ENCODE results near the gene RAB36.

RAB36 gene

GRCh38 chr22:23158516-23159290 is 13.4 kb downstream of the RAB36 start:
- peaks cover 10% of the 10 kb centered on the region for H3K36me3 Mint-ChIP-seq (ENCODE audit: low read depth)
- no peaks in the 10 kb centered on the region for H3K9me3 Mint-ChIP-seq
- no peak for TF ChIP-seq CTCF (IDR thresholded peaks at IDR 0.05; ENCODE audit: unreplicated experiment in 3 of 3)
- peaks cover 3% of the 10 kb centered on the region for H3K27me3 Mint-ChIP-seq (ENCODE audit: low read depth)
- H3K27ac Mint-ChIP-seq = no peak overlapping the region
- no peaks in the 10 kb centered on the region for H3K4me1 Mint-ChIP-seq
- H3K4me3 Mint-ChIP-seq = no peak overlapping the region

DNA sequence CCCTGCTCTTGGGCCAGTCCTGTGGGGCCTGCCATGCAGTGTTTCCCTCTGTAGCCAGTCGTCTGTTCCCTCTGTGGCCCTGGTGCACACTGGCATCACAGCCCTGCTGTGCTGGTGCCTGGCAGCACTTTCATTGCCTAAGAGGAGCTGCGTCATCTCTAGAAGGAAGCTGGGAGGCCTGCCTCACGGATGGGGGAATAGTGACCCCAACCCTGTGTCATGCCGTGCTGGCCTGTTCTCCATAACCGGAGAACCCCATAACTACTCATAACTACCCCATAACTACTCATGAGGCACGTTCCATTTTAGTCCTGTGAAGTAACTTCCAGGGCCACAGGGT is 14.0 kb downstream of the RAB36 start:
- Mint-ChIP-seq H3K4me3 (no peak overlapping the region), H3K27me3 (ENCODE audit: low read depth) (no peaks in the 10 kb centered on the region), H3K36me3 (ENCODE audit: low read depth) (peaks cover 8% of the 10 kb centered on the region), H3K9me3 (no peaks in the 10 kb centered on the region), H3K4me1 (no peaks in the 10 kb centered on the region), H3K27ac (no peak overlapping the region)
- no peak for TF ChIP-seq CTCF (IDR thresholded peaks at IDR 0.05; ENCODE audit: unreplicated experiment in 3 of 3)

GRCh38 chr22:23161029-23161428 is 15.8 kb downstream of the RAB36 start:
- Mint-ChIP-seq H3K36me3 (ENCODE audit: low read depth) (no peaks in the 10 kb centered on the region), H3K4me3 (no peak overlapping the region), H3K27me3 (ENCODE audit: low read depth) (no peaks in the 10 kb centered on the region), H3K27ac (no peak overlapping the region), H3K9me3 (no peaks in the 10 kb centered on the region), H3K4me1 (no peaks in the 10 kb centered on the region)
- TF ChIP-seq CTCF (IDR thresholded peaks at IDR 0.05; ENCODE audit: unreplicated experiment in 3 of 3) = no peak

GRCh38 chr22:23161574-23161973 is 16.3 kb downstream of the RAB36 start:
- H3K27me3 Mint-ChIP-seq (ENCODE audit: low read depth) = peaks cover 3% of the 10 kb centered on the region
- H3K4me3 Mint-ChIP-seq = no peak overlapping the region
- no peaks in the 10 kb centered on the region for H3K9me3 Mint-ChIP-seq
- H3K4me1 Mint-ChIP-seq = no peaks in the 10 kb centered on the region
- H3K36me3 Mint-ChIP-seq (ENCODE audit: low read depth) = no peaks in the 10 kb centered on the region
- TF ChIP-seq CTCF (IDR thresholded peaks at IDR 0.05; ENCODE audit: unreplicated experiment in 3 of 3) = no peak
- no peak overlapping the region for H3K27ac Mint-ChIP-seq

DNA sequence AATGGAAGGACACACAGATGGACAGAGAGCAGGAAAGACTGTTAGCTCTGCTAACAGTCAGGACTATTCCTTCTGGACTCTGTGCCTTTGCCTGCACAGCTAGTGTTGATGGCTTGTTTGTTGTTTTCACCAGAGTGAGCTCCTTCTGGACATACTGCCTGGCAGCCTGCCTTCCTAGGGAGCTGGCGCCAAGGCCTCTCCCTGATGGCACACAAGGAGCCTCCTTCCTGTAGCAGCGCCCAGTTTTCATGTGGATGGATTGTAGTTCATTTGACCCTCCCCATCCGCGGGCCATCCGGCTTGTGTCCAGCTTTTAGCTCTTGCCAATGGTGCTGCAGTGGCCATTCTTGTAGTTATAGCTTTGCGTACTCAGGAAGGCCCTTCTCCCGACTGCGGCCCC is 18.4 kb downstream of the RAB36 start:
- no peaks in the 10 kb centered on the region for H3K4me1 Mint-ChIP-seq

More for the DNA sequence above, 18.4 kb downstream of the RAB36 start:
- Mint-ChIP-seq H3K9me3 (no peaks in the 10 kb centered on the region), H3K27me3 (ENCODE audit: low read depth) (peaks cover 3% of the 10 kb centered on the region), H3K36me3 (ENCODE audit: low read depth) (no peaks in the 10 kb centered on the region), H3K4me3 (no peak overlapping the region), H3K27ac (no peak overlapping the region)
- no peak for TF ChIP-seq CTCF (IDR thresholded peaks at IDR 0.05; ENCODE audit: unreplicated experiment in 3 of 3)
